ENCODE measurements around the gene PARVG. TPM values are rescaled to one million over a fixed set of nuclear protein-coding genes. Genes with fewer than 3 reads are reported as not detected.

The PARVG gene
- total RNA-seq, 4 donors from 2014 or later: 1.00 to 37.8 (median 20.6) TPM

GRCh38 chr22:44256556-44257485, 76.1 kb downstream of the PARVG start:
- Histone ChIP-seq H3K27ac (no peak overlapping the region), H3K36me3 (no peaks in the 10 kb centered on the region), H3K4me3 (no peak overlapping the region), H3K9me3 (no peaks in the 10 kb centered on the region), H3K4me1 (no peaks in the 10 kb centered on the region), H3K27me3 (no peaks in the 10 kb centered on the region)
- TF ChIP-seq POLR2A (IDR thresholded peaks at IDR 0.05) (no peak), EP300 (IDR thresholded peaks at IDR 0.05; ENCODE audit: low read depth) (no peak), POLR2AphosphoS5 (IDR thresholded peaks at IDR 0.05) (no peak), CTCF (IDR thresholded peaks at IDR 0.05) (no peak)
- intact Hi-C loops (cut with DNase I; ENCODE audit: low total_unique reads): no loop called here
- in situ Hi-C loops (cut with MboI; ENCODE audit: low pct_ligation_motif_present in 1 of 4, low pct_unique_long_range_greater_than_20kb in 1 of 4, low sequenced_read_pairs in 3 of 4): no loop called here
- DNase-seq: no peak
- WGBS, 2 donors (ENCODE audit: low coverage in 1 of 2): 45 to 70% methylated on average over 5 to 13 of the region's 13 CpGs

Other genes starting within 250 kb of the PARVG start
- gene SAMM50, start 225.5 kb upstream of the PARVG start, total RNA-seq: 10 to 100 TPM in 3 of 4 donors, 1 to 10 TPM in 1; 9.0 to 82.6 (median 33.3) TPM
- gene PARVB, start 156.6 kb upstream of the PARVG start, total RNA-seq: 100 to 1,000 TPM in 1 of 4 donors, 10 to 100 TPM in 1, 1 to 10 TPM in 2; 6.6 to 144 (median 30.1) TPM
- gene SHISAL1, start 132.0 kb downstream of the PARVG start, total RNA-seq: 1 to 10 TPM; 1.9 to 4.6 (median 3.2) TPM